Heart right ventricle (tissue), 16 donors: ENCODE measurements around the gene FUT2. TPM values are rescaled to one million over a fixed set of nuclear protein-coding genes. Genes with fewer than 3 reads are reported as not detected.

ENCODE experiments used
- ATAC-seq, 8 donors: fragments of 200-7000 bp; cut with Tn5 transposase; one replicate each; pipeline ENCODE4 v1.9.1; 2020; ENCODE audit warnings: mild to moderate bottlenecking in 8 of 8, moderate library complexity in 8 of 8, moderate number of reproducible peaks in 1 of 8
- DNase-seq, 2 donors: peaks; one replicate each; pipeline ENCODE4 v3.0.0-alpha.2; 2020
- H3K27ac ChIP-seq, 10 donors: fragments of 200-600 bp; sonication (generic) in 2 of 10; one replicate each; pipeline versions ENCODE4 v1.5.0 to v1.8.0; 2020 to 2022; ENCODE audit warnings: mild to moderate bottlenecking in 3 of 10
- H3K27me3 ChIP-seq, 7 donors: fragments of 200-600 bp; one replicate each; pipeline ENCODE4 v1.8.0; 2021 to 2022; ENCODE audit warnings: mild to moderate bottlenecking in 2 of 7
- H3K36me3 ChIP-seq, 9 donors: fragments of 200-600 bp; sonication (generic) in 1 of 9; one replicate each; pipeline versions ENCODE4 v1.5.0 to v1.8.0; 2020 to 2022; ENCODE audit warnings: mild to moderate bottlenecking in 2 of 9
- H3K4me1 ChIP-seq, 9 donors: fragments of 200-600 bp; sonication (generic) in 1 of 9; one replicate each; pipeline versions ENCODE4 v1.5.0 to v1.8.0; 2020 to 2022; ENCODE audit warnings: mild to moderate bottlenecking in 4 of 9
- H3K4me3 ChIP-seq, 10 donors: fragments of 200-600 bp; sonication (generic) in 2 of 10; one replicate each; pipeline versions ENCODE4 v1.5.0 to v1.8.0; 2020 to 2022; ENCODE audit warnings: mild to moderate bottlenecking in 7 of 10, moderate library complexity in 2 of 10
- H3K9me3 ChIP-seq, 11 donors: fragments of 200-600 bp in 10 of 11; sonication (generic) in 2 of 11; one replicate each; pipeline versions ENCODE4 v1.5.0 to v1.8.0; 2013 to 2022; ENCODE audit warnings: mild to moderate bottlenecking in 2 of 11, control low read depth in 1 of 11, moderate library complexity in 1 of 11
- CTCF ChIP-seq, 9 donors: fragments of 200-600 bp; sonication (generic) in 2 of 9; IDR thresholded peaks; one replicate each; pipeline versions ENCODE4 v1.5.0 to v1.8.0; 2021 to 2022; ENCODE audit warnings: antibody characterized with exemption in 9 of 9, mild to moderate bottlenecking in 5 of 9, moderate library complexity in 1 of 9
- WGBS, 2 donors: extraction: QIAGEN DNeasy Blood & Tissue Kit; methylation state at CpG; one replicate each; pipeline ENCODE4 v1.1.7; 2013; ENCODE audit warnings: inconsistent platforms in 1 of 2; 5-methylcytosine and 5-hydroxymethylcytosine counted together
- intact Hi-C, 10 donors: fragments of 100-400 bp; cut with DNase I; formaldehyde crosslinking; loops; one replicate each; pipeline versions ENCODE4 v1.11.1 to v1.14.2; 2022
- polyA plus RNA-seq, 2 donors: library from polyadenylated mRNA; stranded (reverse); fragments of 200-250 nt; gene quantifications; one replicate each; pipeline ENCODE4 v1.2.3, GENCODE V29; 2013
- total RNA-seq, 10 donors: library from RNA; stranded (reverse); fragmentation: NEBNext Ultra II Directional in 3 of 10; extraction: Animal tissue kit (Norgen Biotek cat#: 25700) in 3 of 10; gene quantifications; one replicate each; pipeline versions ENCODE4 v1.2.1 to v1.2.4, GENCODE V29; 2021 to 2023
- donor health status: Arrhythmogenic right ventricular cardiomyopathy.
- donor health status: ischemic (EF 13 %, LVEDD 7.1; RV severe dilation, severe dysfunction).
- donor health status: healthy with polysubstance abuse.
- donor health status: DM: no; HTN: yes; CAD: no.
- donor health status: DM: no; HTN: no; CAD: no.
- donor health status: ischemic (EF 25% LVEDD 6.9; RV normal size, moderate dysfunction).
- donor health status: ischemic (EF 25% LVEDD 5.7; RV mildly dilated, moderate dysfunction).
- donor health status: healthy.
- donor health status: DM: yes; HTN: yes; CAD: no.
- donor health status: Ischemic cardiomyopathy.
- donor health status: ischemic (EF 35%, LVEDD 5.7; RV mildly dilated, moderate dysfunction).
- donor health status: nonischemic (EF 11% LVEDD 7.7; RV severe dilation, severe dysfunction).
- donor health status: DM: yes; HTN: yes; CAD: no.
- donor health status: PGD.
- donor health status: ischemic (EF 29% LVEDD 5.4; RV normal size, mild dysfunction).
- donor health status: nonischemic (EF 23%, LVEDD 6.1; RV moderate dilation, normal function).

Gene FUT2
- total and polyA plus RNA-seq, 12 donors: 0.07 TPM; not detected in 11

- DNase-seq: no peak
- H3K4me1 ChIP-seq: peaks cover 24 to 96% (median 57%) of the 10 kb centered on the region in 9 donors
- H3K36me3 ChIP-seq: peaks cover 0 to 49% (median 4%) of the 10 kb centered on the region in 9 donors
- no peak for TF ChIP-seq CTCF (IDR thresholded peaks at IDR 0.05)
- peak overlapping the region in 9 of 10 donors; percentile 26 to 62 (median 54) for H3K4me3 ChIP-seq
- H3K27ac ChIP-seq: peak overlapping the region; percentile 74 to 89 (median 84)
- WGBS, 2 donors: 20 to 26% methylated on average over 12 of the region's 12 CpGs
- intact Hi-C loops: no loop called here
- ATAC-seq: peak in 7 of 8 donors; percentile 5 to 57 (median 31)
- no peaks in the 10 kb centered on the region for H3K27me3 ChIP-seq
- H3K9me3 ChIP-seq: no peaks in the 10 kb centered on the region
Observed at GRCh38 chr19:48720251-48720612, 24.5 kb downstream of the FUT2 start.

- Histone ChIP-seq H3K36me3 (peaks cover 0 to 49% (median 4%) of the 10 kb centered on the region in 9 donors), H3K4me3 (peak overlapping the region in 9 of 10 donors; percentile 26 to 62 (median 54)), H3K4me1 (peaks cover 27 to 96% (median 56%) of the 10 kb centered on the region in 9 donors), H3K27ac (peak overlapping the region; percentile 74 to 89 (median 84)), H3K9me3 (peaks cover 0 to 2% (median 0%) of the 10 kb centered on the region in 11 donors), H3K27me3 (no peaks in the 10 kb centered on the region)
- DNase-seq: peak; percentile 97 to 98
- WGBS, 2 donors: 21 to 30% methylated on average over 42 of the region's 42 CpGs
- ATAC-seq: peak; percentile 78 to 87 (median 82)
- no peak for TF ChIP-seq CTCF (IDR thresholded peaks at IDR 0.05)
- intact Hi-C loops: no loop called here
Observed at GRCh38 chr19:48720613-48721296, 25.0 kb downstream of the FUT2 start.

GRCh38 chr19:48722196-48722708, 26.5 kb downstream of the FUT2 start:
- intact Hi-C loops: no loop called here
- peaks cover 0 to 16% (median 0%) of the 10 kb centered on the region in 11 donors for H3K9me3 ChIP-seq
- H3K4me3 ChIP-seq: no peak overlapping the region
- 84 to 85% methylated on average over 11 of the region's 11 CpGs for WGBS, 2 donors
- ATAC-seq: no peak
- H3K4me1 ChIP-seq: peaks cover 22 to 96% (median 54%) of the 10 kb centered on the region in 9 donors
- no peak for TF ChIP-seq CTCF (IDR thresholded peaks at IDR 0.05)
- H3K27me3 ChIP-seq: no peaks in the 10 kb centered on the region
- DNase-seq: no peak
- H3K27ac ChIP-seq: no peak overlapping the region
- peaks cover 0 to 63% (median 4%) of the 10 kb centered on the region in 9 donors for H3K36me3 ChIP-seq

- H3K4me3 ChIP-seq: peak overlapping the region in 2 of 10 donors; percentile 13 to 20
- peak overlapping the region; percentile 70 to 96 (median 87) for H3K27ac ChIP-seq
- peaks cover 10 to 68% (median 37%) of the 10 kb centered on the region in 9 donors for H3K4me1 ChIP-seq
- intact Hi-C loops: loop anchor here in 1 of 10 donors (2.0 kb wide), 1 partner anchor 14 kb away; no protein-coding TSS in a partner anchor
- WGBS, 2 donors: 41 to 46% methylated on average over 11 of the region's 11 CpGs
- H3K27me3 ChIP-seq: peaks cover 0 to 5% (median 0%) of the 10 kb centered on the region in 7 donors
- ATAC-seq: peak; percentile 4 to 68 (median 38)
- peaks cover 0 to 16% (median 0%) of the 10 kb centered on the region in 11 donors for H3K9me3 ChIP-seq
- DNase-seq: peak in 1 of 2 donors; percentile 93
- TF ChIP-seq CTCF (IDR thresholded peaks at IDR 0.05): no peak
- peaks cover 0 to 85% (median 4%) of the 10 kb centered on the region in 9 donors for H3K36me3 ChIP-seq
Observed at GRCh38 chr19:48724796-48725753, 29.3 kb downstream of the FUT2 start.
